ENCODE measurements around the gene GLRX3.
A peak's percentile ranks its signal among the peaks of the same experiment; 100 is the strongest.

Gene GLRX3

GRCh38 chr10:130141460-130141859 is 5.3 kb downstream of the GLRX3 start:
- H3K4me3 ChIP-seq (replicated peaks; ENCODE audit: low read depth, low read length), result peak overlapping the region; percentile 13; the same call in 1 of the 2 replicates
- peaks cover 2% of the 10 kb centered on the region; the same call in 1 of the 2 replicates for H3K36me3 ChIP-seq (ENCODE audit: control insufficient read depth, insufficient read depth, low read length)
- no peak for DNase-seq (ENCODE audit: extremely low read depth, insufficient read length)
- no peaks in the 10 kb centered on the region for H3K27me3 ChIP-seq (replicated peaks; ENCODE audit: control insufficient read depth, insufficient read depth, low read length)
- TF ChIP-seq CTCF (IDR thresholded peaks at IDR 0.05; ENCODE audit: insufficient read depth, low read length, poor library complexity, severe bottlenecking), result no peak

- H3K27me3 ChIP-seq (replicated peaks; ENCODE audit: control insufficient read depth, insufficient read depth, low read length), result no peaks in the 10 kb centered on the region
- peaks cover 2% of the 10 kb centered on the region; the same call in 1 of the 2 replicates for H3K36me3 ChIP-seq (ENCODE audit: control insufficient read depth, insufficient read depth, low read length)
- no peak for TF ChIP-seq CTCF (IDR thresholded peaks at IDR 0.05; ENCODE audit: insufficient read depth, low read length, poor library complexity, severe bottlenecking)
- peak overlapping the region; percentile 13; the same call in 1 of the 2 replicates for H3K4me3 ChIP-seq (replicated peaks; ENCODE audit: low read depth, low read length)
- DNase-seq (ENCODE audit: extremely low read depth, insufficient read length), result no peak
These were observed 5.7 kb downstream of the GLRX3 start for GRCh38 chr10:130141878-130142277.

DNA sequence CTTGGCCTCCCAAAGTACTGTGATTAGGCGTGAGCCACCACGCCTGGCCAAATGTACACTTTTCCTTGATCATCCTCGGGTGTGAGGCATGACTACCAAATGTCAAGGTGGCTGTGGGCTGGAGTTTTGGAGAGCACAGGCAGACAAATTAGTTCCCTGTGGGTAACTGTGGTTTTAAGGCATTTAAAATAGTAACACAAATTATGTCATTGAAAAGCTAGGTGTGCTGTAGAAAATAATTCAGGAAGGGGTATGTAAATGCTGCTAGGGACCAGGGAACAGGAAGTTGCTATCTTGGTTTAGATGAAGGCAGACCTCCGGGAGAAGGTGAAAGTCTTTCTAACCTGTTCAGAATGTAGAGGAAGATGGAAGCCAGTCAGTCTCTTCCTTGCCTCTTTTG is 9.9 kb downstream of the GLRX3 start:
- Histone ChIP-seq H3K4me3 (replicated peaks; ENCODE audit: low read depth, low read length) (no peak overlapping the region), H3K27me3 (replicated peaks; ENCODE audit: control insufficient read depth, insufficient read depth, low read length) (no peaks in the 10 kb centered on the region), H3K36me3 (ENCODE audit: control insufficient read depth, insufficient read depth, low read length) (peaks cover 3% of the 10 kb centered on the region)
- no peak for DNase-seq (ENCODE audit: extremely low read depth, insufficient read length)
- no peak for TF ChIP-seq CTCF (IDR thresholded peaks at IDR 0.05; ENCODE audit: insufficient read depth, low read length, poor library complexity, severe bottlenecking)

- TF ChIP-seq CTCF (IDR thresholded peaks at IDR 0.05; ENCODE audit: insufficient read depth, low read length, poor library complexity, severe bottlenecking), result no peak
- DNase-seq (ENCODE audit: extremely low read depth, insufficient read length), result no peak
- Histone ChIP-seq H3K4me3 (replicated peaks; ENCODE audit: low read depth, low read length) (no peak overlapping the region), H3K27me3 (replicated peaks; ENCODE audit: control insufficient read depth, insufficient read depth, low read length) (no peaks in the 10 kb centered on the region), H3K36me3 (ENCODE audit: control insufficient read depth, insufficient read depth, low read length) (peaks cover 5% of the 10 kb centered on the region)
These were observed 23.1 kb downstream of the GLRX3 start for GRCh38 chr10:130159192-130159794.

- DNase-seq (ENCODE audit: extremely low read depth, insufficient read length), result no peak
- Histone ChIP-seq H3K4me3 (replicated peaks; ENCODE audit: low read depth, low read length) (no peak overlapping the region), H3K36me3 (ENCODE audit: control insufficient read depth, insufficient read depth, low read length) (peaks cover 6% of the 10 kb centered on the region), H3K27me3 (replicated peaks; ENCODE audit: control insufficient read depth, insufficient read depth, low read length) (no peaks in the 10 kb centered on the region)
- TF ChIP-seq CTCF (IDR thresholded peaks at IDR 0.05; ENCODE audit: insufficient read depth, low read length, poor library complexity, severe bottlenecking), result peak; percentile 49
These were observed 24.6 kb downstream of the GLRX3 start for GRCh38 chr10:130160775-130161174.

- H3K36me3 ChIP-seq (ENCODE audit: control insufficient read depth, insufficient read depth, low read length), result peaks cover 8% of the 10 kb centered on the region
These were observed 25.1 kb downstream of the GLRX3 start for GRCh38 chr10:130161331-130161730.

More at GRCh38 chr10:130161331-130161730, 25.1 kb downstream of the GLRX3 start:
- no peak for TF ChIP-seq CTCF (IDR thresholded peaks at IDR 0.05; ENCODE audit: insufficient read depth, low read length, poor library complexity, severe bottlenecking)
- Histone ChIP-seq H3K4me3 (replicated peaks; ENCODE audit: low read depth, low read length) (no peak overlapping the region), H3K27me3 (replicated peaks; ENCODE audit: control insufficient read depth, insufficient read depth, low read length) (no peaks in the 10 kb centered on the region)
- DNase-seq (ENCODE audit: extremely low read depth, insufficient read length), result no peak

Measured in GM06990 (cell line).